HEK293 (cell line): ENCODE measurements around the gene GPR149.

Experiments
- BCL6B ChIP-seq: fragments of 450-650 bp; formaldehyde crosslinking; IDR thresholded peaks from 2 replicates; pipeline ENCODE4 v1.5.1; 2017; ENCODE audit warnings: missing biosample characterization, missing genetic modification characterization
- CTCF ChIP-seq: fragments of 450-650 bp; formaldehyde crosslinking; IDR thresholded peaks from 2 replicates; pipeline ENCODE4 v1.5.1; 2016; ENCODE audit warnings: missing biosample characterization, missing genetic modification characterization
- MYNN ChIP-seq: fragments of 450-650 bp; formaldehyde crosslinking; IDR thresholded peaks from 2 replicates; pipeline ENCODE4 v1.5.1; 2016; ENCODE audit warnings: missing biosample characterization, missing genetic modification characterization, borderline replicate concordance
- RBAK ChIP-seq: fragments of 450-650 bp; formaldehyde crosslinking; IDR thresholded peaks from 2 replicates; pipeline ENCODE4 v1.5.1; 2016; ENCODE audit warnings: missing biosample characterization, missing genetic modification characterization
- TCF7L2 ChIP-seq: IDR thresholded peaks from 2 replicates; pipeline ENCODE4 v1.6.1; 2011; ENCODE audit warnings: low read depth, mild to moderate bottlenecking, inconsistent platforms, low read length, moderate library complexity, borderline replicate concordance
- ZBTB8A ChIP-seq: fragments of 450-650 bp; formaldehyde crosslinking; IDR thresholded peaks from 2 replicates; pipeline ENCODE4 v1.5.1; 2016; ENCODE audit warnings: missing biosample characterization, missing genetic modification characterization
- ZNF335 ChIP-seq: fragments of 450-650 bp; formaldehyde crosslinking; conservative IDR thresholded peaks from 2 replicates; pipeline ENCODE4 v1.5.1; 2016; ENCODE audit warnings: missing biosample characterization, missing genetic modification characterization
- ZNF48 ChIP-seq: fragments of 450-650 bp; formaldehyde crosslinking; IDR thresholded peaks from 2 replicates; pipeline ENCODE4 v1.5.1; 2016; ENCODE audit warnings: missing biosample characterization, missing genetic modification characterization
- ZNF548 ChIP-seq: fragments of 450-650 bp; formaldehyde crosslinking; IDR thresholded peaks from 2 replicates; pipeline ENCODE4 v1.5.1; 2016; ENCODE audit warnings: missing biosample characterization, missing genetic modification characterization
- ZNF747 ChIP-seq: fragments of 450-650 bp; formaldehyde crosslinking; IDR thresholded peaks from 2 replicates; pipeline ENCODE4 v1.5.1; 2016; ENCODE audit warnings: missing biosample characterization, missing genetic modification characterization
- ZSCAN23 ChIP-seq: fragments of 450-650 bp; formaldehyde crosslinking; IDR thresholded peaks from 2 replicates; pipeline ENCODE4 v1.5.1; 2016; ENCODE audit warnings: missing biosample characterization, missing genetic modification characterization
- TF ChIP-seq, protein P1 (sequence below): fragments of 450-650 bp; formaldehyde crosslinking; IDR thresholded peaks from 2 replicates; pipeline ENCODE4; 2016; ENCODE audit warnings: missing biosample characterization, missing genetic modification characterization

GRCh38 chr3:154323891-154324738 is 105.9 kb downstream of the GPR149 start, which contains the start of gene DHX36:
- TF ChIP-seq CTCF (tag by site-specific recombination) (no peak), MYNN (tag by site-specific recombination) (no peak), TCF7L2 (no peak), RBAK (no peak), ZSCAN23 (tag by site-specific recombination) (no peak), BCL6B (tag by site-specific recombination) (no peak), ZNF747 (tag by site-specific recombination) (no peak), ZNF335 (tag by site-specific recombination) (peak; percentile 55), ZBTB8A (tag by site-specific recombination) (peak; percentile 72; the same call in 1 of the 2 replicates), ZNF548 (tag by site-specific recombination) (no peak), ZNF48 (tag by site-specific recombination) (no peak)
- TF ChIP-seq, protein P1, sequence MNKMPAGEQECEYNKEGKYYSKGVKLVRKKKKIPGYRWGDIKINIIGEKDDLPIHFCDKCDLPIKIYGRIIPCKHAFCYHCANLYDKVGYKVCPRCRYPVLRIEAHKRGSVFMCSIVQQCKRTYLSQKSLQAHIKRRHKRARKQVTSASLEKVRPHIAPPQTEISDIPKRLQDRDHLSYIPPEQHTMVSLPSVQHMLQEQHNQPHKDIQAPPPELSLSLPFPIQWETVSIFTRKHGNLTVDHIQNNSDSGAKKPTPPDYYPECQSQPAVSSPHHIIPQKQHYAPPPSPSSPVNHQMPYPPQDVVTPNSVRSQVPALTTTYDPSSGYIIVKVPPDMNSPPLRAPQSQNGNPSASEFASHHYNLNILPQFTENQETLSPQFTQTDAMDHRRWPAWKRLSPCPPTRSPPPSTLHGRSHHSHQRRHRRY, result no peak
